GM21390 (cell line): ENCODE measurements around the gene CEP83.

ENCODE experiments used
- ATAC-seq: cut with Tn5 transposase; IDR thresholded peaks from one replicate; pipeline ENCODE4 v1.9.1; 2021; ENCODE audit not compliant: unreplicated experiment

CEP83 gene

DNA sequence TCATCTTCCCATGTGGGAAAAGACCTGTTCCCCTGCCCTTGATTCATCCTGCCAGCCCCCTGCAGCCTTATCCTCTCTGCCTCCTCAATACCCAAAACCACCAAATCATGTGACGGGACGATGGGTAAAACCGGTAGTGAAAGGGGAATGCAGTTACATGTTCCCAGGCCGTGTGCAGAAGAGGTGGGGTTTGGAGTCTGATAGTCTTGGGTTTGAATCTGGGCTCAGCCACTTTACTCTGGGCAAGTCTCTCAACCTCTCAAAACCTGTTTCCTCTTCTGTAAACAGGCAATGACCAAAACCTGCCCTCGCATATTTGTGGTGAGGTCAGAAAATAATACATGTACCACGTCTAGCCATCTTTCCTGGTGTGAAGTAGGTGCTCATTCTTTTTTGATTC is 188.3 kb downstream of the CEP83 start:
- ATAC-seq = no peak

DNA sequence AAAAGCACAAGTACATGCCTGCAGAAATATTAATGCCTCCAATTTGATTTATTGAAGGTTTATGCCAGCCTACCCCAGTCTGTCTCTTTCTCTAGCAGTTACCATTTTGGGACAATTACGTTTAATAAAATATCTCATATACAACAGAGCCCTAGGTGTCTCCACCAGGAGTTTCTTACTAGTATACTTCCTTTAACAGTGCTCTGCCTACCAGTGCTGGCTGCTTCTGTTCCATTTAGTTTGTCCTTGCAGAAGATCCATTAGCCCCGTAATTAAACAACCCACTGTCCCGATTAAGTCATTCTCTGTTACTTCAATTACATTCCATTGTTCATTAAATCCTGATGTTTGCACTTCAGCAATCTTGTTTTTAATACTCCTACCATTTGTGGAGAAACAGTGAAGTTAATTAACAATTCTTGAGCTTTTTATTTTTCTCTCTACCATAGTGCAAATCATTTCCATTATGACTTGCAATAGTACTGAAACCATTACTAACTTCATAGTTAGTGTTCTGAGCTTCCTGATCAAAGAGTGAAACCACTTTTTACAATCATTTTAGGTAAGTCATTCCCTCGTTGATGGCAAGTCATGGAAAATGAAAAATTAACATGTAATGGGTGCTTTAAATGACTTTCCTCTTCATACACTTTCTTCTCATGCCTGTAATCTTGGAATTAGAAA is 190.2 kb downstream of the CEP83 start:
- ATAC-seq = peak; percentile 67

DNA sequence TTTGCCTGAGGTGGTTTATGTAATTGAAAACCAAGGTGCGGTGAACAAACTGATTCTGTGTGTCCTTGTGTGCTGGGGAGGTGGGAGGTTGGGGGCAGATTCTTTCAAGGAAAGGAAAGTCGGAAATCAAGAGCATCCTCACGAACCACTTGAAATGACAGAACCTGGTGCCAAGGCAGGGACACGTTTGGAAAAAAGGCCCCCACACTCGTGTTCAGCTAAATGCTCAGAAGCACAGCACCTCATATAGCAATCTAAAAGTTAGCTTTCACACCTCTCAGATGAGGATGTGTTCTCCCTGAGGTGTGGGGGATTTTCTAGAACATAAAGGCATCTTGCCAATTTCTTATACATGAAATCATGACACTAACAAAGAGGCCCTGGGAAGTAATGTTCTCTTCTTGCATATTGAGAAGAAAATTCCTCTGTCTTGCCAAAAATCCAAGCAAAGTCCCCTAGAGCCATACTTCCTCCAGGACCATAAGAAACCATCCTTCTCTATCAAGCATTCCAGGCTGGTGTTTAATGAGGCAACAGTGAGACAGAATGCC is 191.7 kb downstream of the CEP83 start:
- ATAC-seq = no peak

DNA sequence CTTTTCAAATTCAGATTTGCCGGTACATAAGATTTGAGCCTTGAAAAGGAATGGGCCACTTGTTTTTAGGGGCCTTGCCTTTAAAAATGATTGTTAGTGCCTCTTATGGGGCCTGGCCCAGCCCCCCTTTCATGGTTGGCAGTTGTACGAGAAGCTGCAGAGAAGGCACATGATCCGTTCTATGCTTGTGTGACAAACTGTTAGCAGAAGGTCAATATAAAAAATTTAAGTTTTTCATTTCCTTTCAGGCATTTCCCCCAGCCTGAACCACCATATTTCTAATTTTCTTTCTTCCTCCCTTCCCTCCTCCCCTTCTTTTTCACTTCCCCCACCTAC is 192.2 kb downstream of the CEP83 start:
- no peak for ATAC-seq

DNA sequence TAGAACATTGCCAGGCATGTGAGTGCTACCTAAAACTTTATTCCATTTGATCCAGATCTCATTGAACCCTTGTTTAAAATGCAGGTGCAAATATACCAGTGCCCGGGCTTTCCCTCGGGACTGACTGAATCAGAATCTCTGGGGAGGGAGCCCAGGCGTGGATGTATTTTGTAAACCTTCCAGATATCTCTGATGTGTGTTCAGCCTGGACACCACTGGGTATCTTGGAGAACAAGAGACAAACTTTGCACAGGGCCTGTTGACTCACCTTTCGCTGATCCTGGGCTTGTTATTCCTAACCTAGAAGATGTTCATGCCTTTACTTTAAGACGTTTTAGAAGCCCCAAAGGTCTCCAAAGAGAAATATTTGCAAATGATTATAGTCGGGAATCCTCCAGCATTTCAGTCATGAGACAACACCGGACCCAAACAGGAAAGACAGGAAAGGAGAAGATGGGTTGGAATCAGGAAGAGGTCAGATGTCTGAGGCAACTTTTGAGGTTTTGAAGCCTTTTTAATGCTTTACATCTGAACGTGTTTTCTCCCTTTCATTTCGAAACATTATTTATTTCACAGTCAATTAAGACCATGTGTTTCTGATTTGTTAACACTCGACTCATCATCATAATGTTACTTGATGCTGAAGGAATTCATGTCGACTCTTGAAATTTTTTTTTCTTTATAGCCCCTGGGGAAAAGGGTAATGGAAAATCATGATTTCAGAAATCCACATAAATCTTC is 192.7 kb downstream of the CEP83 start:
- ATAC-seq = no peak

DNA sequence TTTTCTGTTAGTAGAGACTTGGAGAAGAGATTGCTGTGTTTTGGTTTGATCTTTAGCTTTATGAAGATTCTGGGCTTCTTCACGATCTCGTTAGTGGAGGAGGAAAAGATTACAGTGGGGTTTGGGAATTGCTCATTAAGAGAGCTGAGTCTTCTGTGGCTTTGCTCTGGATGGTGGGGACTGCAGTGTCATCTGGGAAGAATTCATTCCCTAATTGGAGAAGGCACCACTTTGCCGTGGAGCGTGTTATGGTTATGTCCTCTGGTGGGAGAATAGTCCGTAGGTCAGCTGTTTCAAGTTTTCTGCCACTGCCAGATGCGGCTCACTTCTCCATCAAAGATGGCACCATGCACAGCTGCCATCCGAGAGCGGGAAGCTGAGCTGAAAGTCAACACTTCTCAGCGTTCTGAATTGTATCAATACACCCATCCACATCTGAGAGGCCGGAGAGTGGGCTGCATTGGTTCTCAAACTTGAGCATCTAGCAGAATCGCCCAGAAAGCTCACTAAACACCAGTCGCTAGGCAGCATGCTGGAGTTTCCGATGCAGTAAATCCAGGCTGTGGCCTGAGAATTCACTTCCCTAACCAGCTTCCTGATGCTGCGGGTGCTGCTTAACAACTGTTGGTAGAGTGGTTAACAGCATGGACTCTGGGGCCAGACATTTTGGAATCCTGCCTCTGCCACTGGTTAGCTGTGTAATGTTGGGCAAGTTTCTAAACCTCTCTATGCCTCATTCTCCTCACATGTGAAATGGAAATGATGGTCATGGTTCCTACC is 193.5 kb downstream of the CEP83 start:
- no peak for ATAC-seq

DNA sequence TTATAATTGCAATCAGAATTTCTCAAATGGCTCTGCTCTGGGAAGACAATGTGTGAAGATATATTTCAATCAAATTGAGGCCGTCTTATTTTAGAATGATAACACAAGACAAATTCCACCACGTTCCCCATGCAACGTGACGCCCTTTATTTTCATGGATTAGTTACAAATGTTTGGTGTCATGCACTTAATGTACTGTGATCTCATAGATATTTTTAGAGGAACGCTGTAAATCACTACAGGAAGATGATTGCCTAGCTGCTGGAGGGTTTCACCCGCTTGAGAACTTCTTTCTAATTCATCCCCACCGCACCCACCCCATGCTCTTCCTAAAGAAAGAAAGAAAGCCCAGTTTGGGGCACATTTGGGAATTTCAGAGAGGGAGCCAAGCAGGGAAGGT is 194.1 kb downstream of the CEP83 start:
- no peak for ATAC-seq

DNA sequence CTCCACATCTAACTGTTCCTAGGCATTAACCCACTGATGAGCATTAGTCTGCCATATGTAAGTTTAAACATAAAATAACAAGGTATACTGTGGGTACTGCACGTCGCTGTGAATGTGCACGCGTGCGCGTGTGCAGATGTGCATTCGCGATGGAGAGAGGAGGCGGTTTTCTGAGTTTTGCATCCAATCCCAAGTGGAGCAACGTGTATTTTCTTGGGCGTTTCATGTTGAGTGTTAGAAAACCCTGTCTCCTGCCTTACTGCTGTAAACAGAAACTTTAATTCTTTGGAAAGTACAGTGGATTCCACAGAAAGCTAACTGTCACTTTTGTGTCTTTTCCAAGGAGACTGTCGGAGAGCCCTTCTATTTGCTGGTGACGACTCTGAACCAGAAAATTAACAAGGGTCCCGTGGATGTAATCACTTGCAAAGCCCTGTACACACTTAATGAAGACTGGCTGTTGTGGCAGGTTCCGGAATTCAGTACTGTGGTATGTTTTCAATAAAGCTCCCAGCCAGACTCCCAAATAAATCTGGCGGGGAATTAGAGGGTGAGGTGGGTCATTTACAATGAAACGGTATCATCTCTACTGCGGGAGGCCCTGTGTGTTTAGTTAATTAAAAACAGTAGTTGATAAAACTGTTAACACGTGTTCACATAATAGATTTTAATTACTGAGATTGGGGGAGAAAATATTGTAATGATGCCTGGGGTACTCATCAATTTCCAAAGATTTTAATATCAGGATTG is 194.8 kb downstream of the CEP83 start:
- no peak for ATAC-seq

DNA sequence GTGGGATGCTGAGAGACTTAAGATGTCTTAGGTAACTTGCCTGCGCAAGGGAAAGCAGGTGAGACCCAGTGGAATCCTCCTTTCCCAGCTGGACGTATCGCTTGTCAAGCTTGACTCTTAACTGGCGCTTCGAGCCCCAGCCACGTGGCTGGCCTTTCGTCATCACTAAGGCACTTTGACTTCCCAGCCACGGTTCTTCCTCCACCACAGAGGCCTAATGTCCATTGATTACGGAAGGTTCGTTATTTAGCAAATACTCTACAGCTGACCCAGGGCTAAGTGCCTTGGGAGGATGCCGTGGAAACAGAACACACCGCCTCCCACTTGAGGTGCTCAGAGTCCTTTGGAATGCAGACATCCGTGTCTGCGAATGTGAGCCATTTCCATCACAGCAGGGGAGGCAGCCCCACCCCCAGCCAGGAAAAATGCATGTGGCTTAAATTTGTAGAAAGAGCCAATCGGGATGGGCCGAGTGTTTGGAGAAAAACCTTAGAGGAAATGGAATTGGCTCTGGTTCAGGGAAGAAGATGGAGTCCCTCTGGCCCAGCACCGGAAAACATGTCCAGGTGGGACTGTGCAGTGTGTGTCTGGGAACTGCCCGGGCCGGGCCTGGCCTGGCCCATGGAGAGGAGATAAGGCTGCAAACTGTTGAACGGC is 195.6 kb downstream of the CEP83 start:
- ATAC-seq = no peak

DNA sequence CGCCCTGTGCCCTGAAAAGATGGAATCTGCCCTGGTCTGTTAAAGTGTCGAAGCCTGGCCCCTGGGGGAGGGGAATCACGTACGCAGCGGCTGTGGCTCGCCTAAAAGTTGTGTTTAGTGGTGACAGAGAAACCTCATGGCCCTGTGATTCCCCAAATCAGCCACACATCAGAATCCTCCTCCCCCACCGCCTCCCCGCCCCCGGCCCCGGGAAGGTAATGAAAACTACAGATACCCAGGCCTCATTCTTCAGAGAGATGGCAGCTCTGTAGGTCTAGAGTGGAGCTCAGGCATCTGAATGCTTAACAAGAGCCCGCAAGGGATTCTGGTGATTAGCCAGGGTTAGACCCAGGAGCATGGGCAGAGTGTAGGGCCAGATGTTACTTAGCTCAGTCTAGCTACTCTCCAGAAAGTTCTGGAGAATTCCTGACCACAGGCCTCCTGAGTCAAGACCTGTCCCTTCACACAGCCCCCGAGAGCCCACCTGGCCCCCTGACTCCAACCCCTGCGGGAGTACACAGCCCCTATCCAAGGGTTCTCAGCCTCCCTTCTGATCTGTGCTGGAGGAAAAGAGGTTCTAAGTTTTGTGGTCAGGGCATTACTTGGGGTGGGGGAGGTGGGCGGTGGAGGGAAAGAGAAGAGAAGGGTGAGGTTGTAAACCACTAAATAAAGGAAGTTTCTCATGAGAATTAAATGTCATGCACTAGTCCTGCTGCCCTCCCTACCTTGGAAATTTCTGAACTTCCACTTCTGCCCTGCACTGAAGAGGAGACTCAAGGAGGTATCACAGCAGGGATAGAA is 196.5 kb downstream of the CEP83 start:
- peak; percentile 31 for ATAC-seq

DNA sequence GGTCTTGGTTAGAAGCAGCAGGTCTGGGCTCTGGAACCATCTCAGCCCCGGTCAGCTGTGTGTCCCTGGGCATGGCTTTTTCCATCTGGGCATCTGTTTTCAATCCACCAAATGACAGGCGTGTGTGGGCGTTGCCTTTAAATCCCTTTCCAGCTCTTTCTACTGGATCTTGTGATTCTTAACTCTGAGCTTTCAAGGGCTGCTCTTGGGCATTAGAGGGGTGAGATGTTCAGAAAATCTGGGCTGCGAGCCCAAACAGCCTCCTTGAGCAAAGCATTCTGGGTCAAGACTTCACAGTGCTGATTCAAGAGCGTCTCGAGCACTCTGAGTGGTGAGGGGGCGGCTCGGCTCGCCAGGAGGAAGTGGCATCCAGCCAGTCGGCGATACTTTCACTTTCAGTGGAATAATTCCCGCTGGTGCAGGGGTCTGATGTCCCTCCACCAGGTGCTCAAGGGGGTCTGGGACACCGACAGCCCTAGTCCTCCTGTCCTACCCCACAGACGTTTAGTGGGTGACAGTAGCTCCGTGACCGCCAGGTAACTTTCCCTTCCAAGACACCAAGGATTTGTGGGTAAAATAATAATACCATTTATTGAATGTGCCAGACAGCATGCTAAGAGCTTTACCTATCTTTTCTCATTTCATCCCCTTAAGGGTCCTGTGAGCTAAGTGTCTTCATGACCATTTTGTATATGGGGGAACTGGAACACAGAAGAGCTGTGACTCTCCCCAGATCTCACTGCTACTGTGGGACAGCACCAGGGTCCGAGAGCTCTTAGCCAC is 197.2 kb downstream of the CEP83 start:
- ATAC-seq = peak; percentile 35

DNA sequence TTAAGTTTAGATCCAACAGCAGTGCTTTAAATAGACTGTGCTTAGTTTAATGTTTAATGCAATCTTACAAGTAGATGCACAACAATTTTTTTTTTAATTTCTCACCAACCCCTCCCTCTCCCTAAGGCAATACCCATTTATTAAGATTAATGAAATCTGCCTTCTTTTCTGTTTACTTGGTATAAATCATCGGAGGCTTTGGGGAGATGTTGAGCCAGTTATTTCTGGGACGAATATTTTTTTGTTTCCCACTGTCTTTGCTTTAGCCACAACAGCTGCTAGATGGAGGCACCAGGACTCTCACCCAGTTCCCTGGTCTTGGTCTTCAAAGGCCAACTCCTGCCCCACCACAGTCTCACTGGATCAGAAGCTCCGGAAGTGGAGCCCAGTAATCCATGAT is 197.9 kb downstream of the CEP83 start:
- no peak for ATAC-seq

DNA sequence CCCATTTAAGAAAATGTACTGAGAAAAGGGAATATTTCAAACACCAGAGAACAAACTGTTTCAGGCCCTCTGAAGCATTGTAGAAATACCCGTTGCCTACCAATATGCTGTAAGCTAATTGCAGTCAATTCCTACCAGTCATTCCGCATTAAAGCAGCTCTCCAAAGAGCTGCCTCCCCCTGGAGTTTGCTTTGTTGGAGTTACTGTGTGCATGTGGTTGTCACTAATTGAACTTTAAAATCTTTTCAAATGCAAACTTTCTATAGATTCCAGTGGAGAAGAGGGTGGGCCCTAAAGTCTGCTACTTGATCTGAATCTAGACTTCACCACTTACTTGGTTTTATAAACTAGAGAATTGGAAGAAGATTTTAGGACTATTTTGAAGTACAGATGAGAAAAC is 198.5 kb downstream of the CEP83 start:
- ATAC-seq = no peak

DNA sequence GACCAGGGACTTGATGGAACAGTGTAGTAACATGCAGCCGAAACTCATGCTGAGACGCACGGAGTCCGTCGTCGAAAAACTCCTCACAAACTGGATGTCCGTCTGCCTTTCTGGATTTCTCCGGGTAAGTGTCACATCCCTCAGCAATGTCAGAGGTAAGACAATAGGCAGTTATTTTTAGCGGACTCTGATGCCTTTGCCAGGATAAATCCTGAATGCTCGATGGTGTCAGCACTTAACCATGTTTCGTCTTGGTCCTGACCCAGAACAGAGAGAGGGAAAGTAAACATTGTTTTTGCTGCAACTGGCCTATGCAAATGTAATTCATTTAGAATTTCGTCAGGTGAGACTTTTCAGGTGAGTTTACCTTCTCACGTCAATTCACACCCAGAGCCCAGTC is 198.9 kb downstream of the CEP83 start:
- ATAC-seq = no peak

DNA sequence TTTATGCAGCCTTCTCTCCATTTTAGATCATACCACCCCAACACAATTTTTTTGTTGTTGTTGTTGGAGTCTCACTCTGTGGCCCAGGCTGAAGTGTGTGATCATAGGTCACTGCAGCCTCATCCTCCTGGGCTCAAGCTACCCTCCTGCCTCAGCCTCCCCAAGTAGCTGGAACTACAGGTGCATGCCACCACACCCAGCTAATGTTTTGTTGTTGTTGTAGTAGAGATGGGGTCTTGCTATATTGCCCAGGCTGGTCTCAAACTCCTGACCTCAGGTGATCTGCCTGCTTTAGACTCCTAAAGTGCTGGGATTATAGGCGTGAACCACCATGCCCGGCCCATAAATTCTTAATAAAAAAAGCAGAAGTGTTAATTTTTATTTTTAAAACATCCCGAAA is 199.7 kb downstream of the CEP83 start:
- ATAC-seq = no peak

DNA sequence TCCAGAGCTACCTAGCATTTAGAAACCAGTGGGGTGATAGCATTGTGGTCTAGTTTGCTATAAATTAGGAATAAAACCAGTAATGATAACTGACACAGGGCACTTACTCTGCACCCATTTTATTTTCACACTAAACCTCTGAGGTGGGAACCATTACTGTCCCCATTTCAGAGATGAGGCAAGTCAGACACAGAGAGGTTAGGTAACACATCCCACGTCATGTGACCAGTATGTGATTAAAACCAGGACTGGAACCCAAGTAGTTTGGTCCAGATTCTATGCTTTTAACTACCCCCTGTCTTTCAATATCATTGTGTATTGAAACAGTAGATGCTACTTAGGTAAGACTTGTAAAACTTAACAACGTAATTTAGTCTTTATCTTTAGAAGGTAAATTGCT is 201.1 kb downstream of the CEP83 start:
- ATAC-seq = peak; percentile 72
